Measurements from ENCODE around the gene PRKCE.

The PRKCE gene

GRCh38 chr2:46171411-46171953, 520.0 kb downstream of the PRKCE start:
- no peaks in the 10 kb centered on the region for H3K4me1 Mint-ChIP-seq (ENCODE audit: low read depth)
- H3K27ac Mint-ChIP-seq: no peak overlapping the region
- no peak overlapping the region for H3K4me3 Mint-ChIP-seq

GRCh38 chr2:46171996-46172546, 520.6 kb downstream of the PRKCE start:
- Mint-ChIP-seq H3K27ac (no peak overlapping the region), H3K36me3 (peaks cover 2% of the 10 kb centered on the region), H3K27me3 (no peaks in the 10 kb centered on the region)

More at GRCh38 chr2:46171411-46171953, 520.0 kb downstream of the PRKCE start:
- Mint-ChIP-seq H3K27me3 (no peaks in the 10 kb centered on the region), H3K36me3 (peaks cover 2% of the 10 kb centered on the region), H3K9me3 (ENCODE audit: low read depth) (no peaks in the 10 kb centered on the region)

GRCh38 chr2:46173030-46173429, 521.6 kb downstream of the PRKCE start:
- Mint-ChIP-seq H3K27ac (no peak overlapping the region), H3K27me3 (no peaks in the 10 kb centered on the region), H3K36me3 (peaks cover 2% of the 10 kb centered on the region), H3K4me3 (no peak overlapping the region), H3K4me1 (ENCODE audit: low read depth) (peaks cover 5% of the 10 kb centered on the region), H3K9me3 (ENCODE audit: low read depth) (no peaks in the 10 kb centered on the region)

More at GRCh38 chr2:46171996-46172546, 520.6 kb downstream of the PRKCE start:
- no peak overlapping the region for H3K4me3 Mint-ChIP-seq
- H3K9me3 Mint-ChIP-seq (ENCODE audit: low read depth): no peaks in the 10 kb centered on the region
- H3K4me1 Mint-ChIP-seq (ENCODE audit: low read depth): no peaks in the 10 kb centered on the region

GRCh38 chr2:46173636-46174250, 522.3 kb downstream of the PRKCE start:
- no peaks in the 10 kb centered on the region for H3K9me3 Mint-ChIP-seq (ENCODE audit: low read depth)
- H3K36me3 Mint-ChIP-seq: peaks cover 2% of the 10 kb centered on the region
- no peak overlapping the region for H3K27ac Mint-ChIP-seq
- no peaks in the 10 kb centered on the region for H3K27me3 Mint-ChIP-seq
- H3K4me3 Mint-ChIP-seq: no peak overlapping the region
- H3K4me1 Mint-ChIP-seq (ENCODE audit: low read depth): peaks cover 8% of the 10 kb centered on the region

- Mint-ChIP-seq H3K27me3 (no peaks in the 10 kb centered on the region), H3K9me3 (ENCODE audit: low read depth) (no peaks in the 10 kb centered on the region), H3K4me1 (ENCODE audit: low read depth) (peaks cover 15% of the 10 kb centered on the region), H3K4me3 (no peak overlapping the region), H3K36me3 (peaks cover 2% of the 10 kb centered on the region), H3K27ac (no peak overlapping the region)
These were observed 523.1 kb downstream of the PRKCE start for GRCh38 chr2:46174345-46175170.

- H3K9me3 Mint-ChIP-seq (ENCODE audit: low read depth): no peaks in the 10 kb centered on the region
- H3K4me3 Mint-ChIP-seq: no peak overlapping the region
- H3K27ac Mint-ChIP-seq: no peak overlapping the region
- H3K4me1 Mint-ChIP-seq (ENCODE audit: low read depth): peaks cover 15% of the 10 kb centered on the region
- peaks cover 2% of the 10 kb centered on the region for H3K36me3 Mint-ChIP-seq
- H3K27me3 Mint-ChIP-seq: no peaks in the 10 kb centered on the region
These were observed 523.9 kb downstream of the PRKCE start for GRCh38 chr2:46175419-46175818.

GRCh38 chr2:46177461-46178089, 526.1 kb downstream of the PRKCE start:
- peaks cover 15% of the 10 kb centered on the region for H3K4me1 Mint-ChIP-seq (ENCODE audit: low read depth)
- H3K36me3 Mint-ChIP-seq: peaks cover 2% of the 10 kb centered on the region
- no peak overlapping the region for H3K27ac Mint-ChIP-seq
- no peak overlapping the region for H3K4me3 Mint-ChIP-seq
- no peaks in the 10 kb centered on the region for H3K9me3 Mint-ChIP-seq (ENCODE audit: low read depth)
- H3K27me3 Mint-ChIP-seq: no peaks in the 10 kb centered on the region

GRCh38 chr2:46179037-46179621, 527.7 kb downstream of the PRKCE start:
- H3K4me1 Mint-ChIP-seq (ENCODE audit: low read depth): peaks cover 15% of the 10 kb centered on the region
- no peaks in the 10 kb centered on the region for H3K27me3 Mint-ChIP-seq
- peaks cover 5% of the 10 kb centered on the region for H3K36me3 Mint-ChIP-seq

GRCh38 chr2:46180189-46180588, 528.7 kb downstream of the PRKCE start:
- Mint-ChIP-seq H3K27ac (no peak overlapping the region), H3K4me1 (ENCODE audit: low read depth) (peaks cover 15% of the 10 kb centered on the region), H3K9me3 (ENCODE audit: low read depth) (no peaks in the 10 kb centered on the region), H3K4me3 (no peak overlapping the region), H3K27me3 (no peaks in the 10 kb centered on the region), H3K36me3 (peaks cover 7% of the 10 kb centered on the region)

More at GRCh38 chr2:46179037-46179621, 527.7 kb downstream of the PRKCE start:
- Mint-ChIP-seq H3K27ac (peak overlapping the region; percentile 25), H3K4me3 (no peak overlapping the region), H3K9me3 (ENCODE audit: low read depth) (no peaks in the 10 kb centered on the region)

- H3K36me3 Mint-ChIP-seq: peaks cover 7% of the 10 kb centered on the region
- no peak overlapping the region for H3K4me3 Mint-ChIP-seq
- H3K9me3 Mint-ChIP-seq (ENCODE audit: low read depth): no peaks in the 10 kb centered on the region
- peaks cover 15% of the 10 kb centered on the region for H3K4me1 Mint-ChIP-seq (ENCODE audit: low read depth)
- H3K27ac Mint-ChIP-seq: no peak overlapping the region
- H3K27me3 Mint-ChIP-seq: no peaks in the 10 kb centered on the region
These were observed 529.8 kb downstream of the PRKCE start for GRCh38 chr2:46181306-46181705.

- H3K4me3 Mint-ChIP-seq: no peak overlapping the region
- peaks cover 17% of the 10 kb centered on the region for H3K4me1 Mint-ChIP-seq (ENCODE audit: low read depth)
- peaks cover 7% of the 10 kb centered on the region for H3K36me3 Mint-ChIP-seq
- H3K27ac Mint-ChIP-seq: peak overlapping the region; percentile 59
- H3K9me3 Mint-ChIP-seq (ENCODE audit: low read depth): no peaks in the 10 kb centered on the region
- H3K27me3 Mint-ChIP-seq: no peaks in the 10 kb centered on the region
These were observed 530.5 kb downstream of the PRKCE start for GRCh38 chr2:46181789-46182530.

GRCh38 chr2:46183426-46183825, 532.0 kb downstream of the PRKCE start:
- Mint-ChIP-seq H3K27me3 (no peaks in the 10 kb centered on the region), H3K36me3 (peaks cover 7% of the 10 kb centered on the region), H3K27ac (no peak overlapping the region), H3K4me1 (ENCODE audit: low read depth) (peaks cover 22% of the 10 kb centered on the region), H3K9me3 (ENCODE audit: low read depth) (no peaks in the 10 kb centered on the region), H3K4me3 (no peak overlapping the region)

- Mint-ChIP-seq H3K27ac (no peak overlapping the region), H3K36me3 (peaks cover 7% of the 10 kb centered on the region)
These were observed 533.5 kb downstream of the PRKCE start for GRCh38 chr2:46184794-46185583.

More at GRCh38 chr2:46184794-46185583, 533.5 kb downstream of the PRKCE start:
- H3K4me3 Mint-ChIP-seq: no peak overlapping the region
- H3K4me1 Mint-ChIP-seq (ENCODE audit: low read depth): peaks cover 12% of the 10 kb centered on the region
- H3K9me3 Mint-ChIP-seq (ENCODE audit: low read depth): no peaks in the 10 kb centered on the region
- no peaks in the 10 kb centered on the region for H3K27me3 Mint-ChIP-seq

Measured in activated naive CD8-positive, alpha-beta T cell (primary cell).